ENCODE data around the gene PDE11A. TPM values are rescaled to one million over a fixed set of nuclear protein-coding genes. Genes with fewer than 3 reads are reported as not detected.

Gene PDE11A
- total RNA-seq, 1 donor from 2014 or later: 1.2 TPM

DNA sequence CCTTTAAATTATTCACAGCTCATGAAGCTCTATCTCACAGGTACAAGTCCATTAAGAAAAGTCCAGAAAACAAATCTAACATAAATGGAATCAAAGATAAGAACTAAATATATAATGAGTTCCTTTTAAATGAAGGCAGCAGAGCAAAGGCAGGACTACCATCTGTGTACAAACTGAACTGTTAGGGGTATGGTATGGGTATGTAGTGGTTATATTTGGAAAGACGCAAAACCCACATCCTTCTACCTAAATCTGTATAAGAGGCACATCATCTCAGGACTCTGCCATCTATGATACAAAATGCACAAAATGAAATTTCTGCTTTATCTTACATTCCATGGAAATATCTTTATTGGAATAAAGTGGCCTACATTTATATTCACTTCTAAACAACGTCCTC, 59.9 kb downstream of the PDE11A start:
- TF ChIP-seq, protein P1, sequence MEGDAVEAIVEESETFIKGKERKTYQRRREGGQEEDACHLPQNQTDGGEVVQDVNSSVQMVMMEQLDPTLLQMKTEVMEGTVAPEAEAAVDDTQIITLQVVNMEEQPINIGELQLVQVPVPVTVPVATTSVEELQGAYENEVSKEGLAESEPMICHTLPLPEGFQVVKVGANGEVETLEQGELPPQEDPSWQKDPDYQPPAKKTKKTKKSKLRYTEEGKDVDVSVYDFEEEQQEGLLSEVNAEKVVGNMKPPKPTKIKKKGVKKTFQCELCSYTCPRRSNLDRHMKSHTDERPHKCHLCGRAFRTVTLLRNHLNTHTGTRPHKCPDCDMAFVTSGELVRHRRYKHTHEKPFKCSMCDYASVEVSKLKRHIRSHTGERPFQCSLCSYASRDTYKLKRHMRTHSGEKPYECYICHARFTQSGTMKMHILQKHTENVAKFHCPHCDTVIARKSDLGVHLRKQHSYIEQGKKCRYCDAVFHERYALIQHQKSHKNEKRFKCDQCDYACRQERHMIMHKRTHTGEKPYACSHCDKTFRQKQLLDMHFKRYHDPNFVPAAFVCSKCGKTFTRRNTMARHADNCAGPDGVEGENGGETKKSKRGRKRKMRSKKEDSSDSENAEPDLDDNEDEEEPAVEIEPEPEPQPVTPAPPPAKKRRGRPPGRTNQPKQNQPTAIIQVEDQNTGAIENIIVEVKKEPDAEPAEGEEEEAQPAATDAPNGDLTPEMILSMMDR (conservative IDR thresholded peaks at IDR 0.05; ENCODE audit: low read depth, low read length): no peak
- no peak for DNase-seq (ENCODE audit: low read depth)
- no peak overlapping the region for H3K4me3 ChIP-seq (ENCODE audit: low read depth, low read length)

DNA sequence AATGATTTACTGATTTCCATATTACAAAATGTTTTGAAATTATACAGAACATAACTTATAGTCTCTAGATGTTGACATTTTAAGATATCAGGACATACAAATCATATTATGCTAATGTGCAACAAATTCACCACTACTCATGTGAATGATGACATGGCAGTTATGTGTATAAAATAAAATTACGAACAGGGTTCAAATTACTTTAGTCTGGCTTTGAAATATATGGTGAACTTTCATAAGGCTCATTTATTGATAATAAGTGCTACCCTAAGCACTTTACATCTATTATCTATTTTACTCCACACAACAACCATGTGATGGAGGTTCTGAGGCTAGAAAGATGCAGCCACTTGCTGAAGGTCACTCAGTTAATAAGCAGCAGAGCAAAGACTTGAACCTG, 62.8 kb downstream of the PDE11A start:
- TF ChIP-seq, protein P1 (conservative IDR thresholded peaks at IDR 0.05; ENCODE audit: low read depth, low read length): no peak
- H3K4me3 ChIP-seq (ENCODE audit: low read depth, low read length): no peak overlapping the region
- no peak for DNase-seq (ENCODE audit: low read depth)

DNA sequence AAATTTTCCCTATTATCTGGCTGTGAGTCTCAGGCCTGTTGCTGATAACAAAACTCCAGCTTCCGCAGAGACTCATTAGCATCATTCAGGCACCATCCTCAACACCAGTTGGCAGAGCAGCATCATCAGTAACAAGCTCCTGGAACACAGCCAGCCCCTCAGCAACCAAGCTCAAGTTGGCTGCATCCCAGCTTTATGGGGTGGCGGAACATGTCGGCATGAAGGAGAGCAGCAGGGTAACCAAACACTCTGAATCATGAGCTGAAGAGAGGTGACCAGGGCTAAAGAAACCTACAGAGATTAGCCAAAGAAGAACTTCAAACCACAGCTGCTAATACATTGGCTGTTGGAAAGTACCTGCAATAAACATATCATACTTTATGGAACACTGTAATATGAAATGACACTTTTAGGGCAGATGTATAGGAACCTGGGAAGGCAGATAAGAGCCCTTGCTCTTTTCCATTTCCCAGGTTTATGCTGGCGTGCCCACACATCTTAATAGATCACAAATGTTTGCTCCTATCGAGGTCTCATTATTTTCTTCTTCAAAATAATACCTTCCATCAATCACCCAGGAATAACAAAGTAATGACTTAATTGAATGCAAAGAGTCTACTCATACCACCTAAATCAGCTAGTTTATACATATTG, 63.8 kb downstream of the PDE11A start:
- DNase-seq (ENCODE audit: low read depth): peak; percentile 45
- no peak overlapping the region for H3K4me3 ChIP-seq (ENCODE audit: low read depth, low read length)
- TF ChIP-seq, protein P1 (conservative IDR thresholded peaks at IDR 0.05; ENCODE audit: low read depth, low read length): no peak

DNA sequence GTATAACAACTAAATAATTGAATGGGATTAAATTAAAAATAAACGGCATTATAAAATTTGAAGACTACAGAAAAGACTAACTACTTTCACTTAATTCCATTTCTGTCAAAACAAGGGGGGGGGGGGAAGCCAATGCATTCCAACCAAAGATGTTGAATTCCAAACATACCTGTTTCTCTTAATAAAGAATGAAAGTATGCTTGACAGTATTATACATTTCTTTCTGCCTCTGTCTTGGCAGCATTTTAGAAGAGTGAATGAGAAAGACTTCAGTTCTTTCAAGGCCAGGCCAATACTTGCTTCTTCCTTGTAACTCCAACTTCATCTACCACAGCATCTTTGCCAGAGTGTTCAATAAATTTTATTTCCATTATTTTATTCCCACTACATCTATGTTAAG, 65.9 kb downstream of the PDE11A start:
- no peak overlapping the region for H3K4me3 ChIP-seq (ENCODE audit: low read depth, low read length)
- DNase-seq (ENCODE audit: low read depth): no peak
- TF ChIP-seq, protein P1 (conservative IDR thresholded peaks at IDR 0.05; ENCODE audit: low read depth, low read length): no peak

DNA sequence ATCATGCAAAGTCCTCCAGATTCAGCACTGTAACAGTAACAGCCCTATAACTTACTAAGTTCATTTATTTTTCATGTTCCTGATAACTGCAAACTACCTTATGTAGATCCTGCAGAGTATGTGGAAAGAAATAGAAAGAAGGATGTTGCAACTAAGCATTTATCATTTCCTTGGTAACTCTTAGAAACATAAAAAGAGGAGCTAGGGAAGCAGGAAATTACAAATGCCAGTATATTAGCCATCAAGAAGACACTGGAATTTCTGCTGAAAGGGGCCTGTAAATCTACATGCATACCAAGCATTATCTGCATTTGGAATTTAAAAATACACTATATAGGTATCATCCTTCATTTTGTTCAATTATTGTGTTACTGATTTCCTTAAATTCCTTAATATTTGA, 66.8 kb downstream of the PDE11A start:
- DNase-seq (ENCODE audit: low read depth): no peak
- TF ChIP-seq, protein P1 (conservative IDR thresholded peaks at IDR 0.05; ENCODE audit: low read depth, low read length): no peak
- H3K4me3 ChIP-seq (ENCODE audit: low read depth, low read length): no peak overlapping the region

DNA sequence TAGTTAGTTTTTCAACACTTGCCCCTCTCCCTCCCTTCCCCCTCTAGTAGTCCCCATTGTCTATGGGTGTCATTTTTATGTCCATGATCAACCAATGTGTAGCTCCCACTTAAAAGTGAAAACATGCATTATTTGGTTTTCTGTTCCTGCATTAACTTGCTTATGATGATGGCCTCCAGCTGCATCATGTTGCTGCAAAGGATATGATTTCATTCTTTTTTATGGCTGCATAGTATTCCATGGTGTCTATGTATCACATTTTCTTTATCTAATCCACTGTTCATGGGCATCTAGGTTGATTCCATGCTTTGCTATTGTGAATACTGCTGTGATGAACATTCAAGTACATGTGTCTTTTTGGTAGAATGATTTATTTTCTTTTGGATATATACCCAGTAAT, 70.5 kb downstream of the PDE11A start:
- TF ChIP-seq, protein P1 (conservative IDR thresholded peaks at IDR 0.05; ENCODE audit: low read depth, low read length): no peak
- H3K4me3 ChIP-seq (ENCODE audit: low read depth, low read length): no peak overlapping the region
- DNase-seq (ENCODE audit: low read depth): no peak

DNA sequence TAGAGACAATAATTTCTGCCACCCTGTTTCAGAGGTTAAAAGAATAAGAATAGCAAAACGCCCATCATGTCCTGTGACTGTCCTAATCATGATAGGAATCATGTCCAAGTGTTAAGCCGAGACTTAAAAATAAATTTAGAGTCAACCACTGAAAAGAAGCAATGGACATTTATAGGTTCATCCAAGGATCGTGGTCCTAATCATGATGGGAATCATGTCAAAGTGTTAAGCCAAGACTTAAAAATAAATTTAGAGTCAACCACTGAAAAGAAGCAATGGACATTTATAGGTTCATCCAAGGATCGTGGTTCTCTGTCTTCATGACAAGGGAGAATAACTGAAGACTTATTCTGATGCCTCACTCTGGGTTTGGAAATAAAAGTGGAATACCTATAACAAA, 73.6 kb downstream of the PDE11A start:
- no peak overlapping the region for H3K4me3 ChIP-seq (ENCODE audit: low read depth, low read length)
- DNase-seq (ENCODE audit: low read depth): no peak
- TF ChIP-seq, protein P1 (conservative IDR thresholded peaks at IDR 0.05; ENCODE audit: low read depth, low read length): no peak

All from epithelial cell of proximal tubule (primary cell).